Left ventricle myocardium inferior (tissue), 1 donor: ENCODE measurements around the gene NT5C1B. TPM values are rescaled to one million over a fixed set of nuclear protein-coding genes. Genes with fewer than 3 reads are reported as not detected.

ENCODE experiments used
- DNase-seq: peaks from one replicate; pipeline ENCODE4 v3.0.0-alpha.2; 2020
- H3K27ac ChIP-seq: fragments of 200-600 bp; replicated peaks from 2 replicates; pipeline ENCODE4 v1.8.0; 2021
- H3K27me3 ChIP-seq: fragments of 200-600 bp; 2 replicates; pipeline ENCODE4 v1.8.0; 2021; ENCODE audit warnings: low read depth
- H3K36me3 ChIP-seq: fragments of 200-600 bp; 2 replicates; pipeline ENCODE4 v1.8.0; 2021
- H3K4me1 ChIP-seq: fragments of 200-600 bp; 2 replicates; pipeline ENCODE4 v1.8.0; 2021
- H3K4me3 ChIP-seq: fragments of 200-600 bp; 2 replicates; pipeline ENCODE4 v1.8.0; 2021; ENCODE audit warnings: mild to moderate bottlenecking, moderate library complexity
- H3K9me3 ChIP-seq: fragments of 200-600 bp; replicated peaks from 2 replicates; pipeline ENCODE4 v1.8.0; 2021
- CTCF ChIP-seq: fragments of 200-600 bp; IDR thresholded peaks from 2 replicates; pipeline ENCODE4 v1.8.0; 2021; ENCODE audit warnings: antibody characterized with exemption, mild to moderate bottlenecking, borderline replicate concordance
- intact Hi-C: fragments of 100-400 bp; cut with micrococcal nuclease; formaldehyde crosslinking; loops from one replicate; pipeline ENCODE4 v1.11.0; 2022
- total RNA-seq: library from RNA; stranded (reverse); fragmentation: NEBNext Ultra II Directional; extraction: Animal tissue kit (Norgen Biotek cat#: 25700); gene quantifications from one replicate; pipeline ENCODE4 v1.2.1, GENCODE V29; 2021
- donor health status: DM: no; HTN: yes; CAD: no; lungs with severe emphysema.

NT5C1B gene
- total RNA-seq, 1 donor from 2014 or later, result not detected

GRCh38 chr2:18626958-18627650, 37.7 kb upstream of the NT5C1B start:
- intact Hi-C loops, result no loop called here
- no peak for DNase-seq

GRCh38 chr2:18626256-18626668, 36.9 kb upstream of the NT5C1B start:
- DNase-seq, result no peak
- H3K9me3 ChIP-seq, result no peaks in the 10 kb centered on the region
- peaks cover 10% of the 10 kb centered on the region for H3K4me1 ChIP-seq
- H3K27me3 ChIP-seq, result no peaks in the 10 kb centered on the region
- intact Hi-C loops, result no loop called here
- TF ChIP-seq CTCF, result no peak
- no peak overlapping the region for H3K4me3 ChIP-seq
- H3K27ac ChIP-seq, result peak overlapping the region; percentile 41
- no peaks in the 10 kb centered on the region for H3K36me3 ChIP-seq

More at GRCh38 chr2:18626958-18627650, 37.7 kb upstream of the NT5C1B start:
- no peak overlapping the region for H3K4me3 ChIP-seq
- peak overlapping the region; percentile 41 for H3K27ac ChIP-seq
- H3K9me3 ChIP-seq, result peaks cover 2% of the 10 kb centered on the region
- TF ChIP-seq CTCF, result no peak
- no peaks in the 10 kb centered on the region for H3K36me3 ChIP-seq
- H3K27me3 ChIP-seq, result no peaks in the 10 kb centered on the region
- peaks cover 8% of the 10 kb centered on the region for H3K4me1 ChIP-seq

GRCh38 chr2:18625563-18625962, 36.2 kb upstream of the NT5C1B start:
- no peaks in the 10 kb centered on the region for H3K36me3 ChIP-seq
- TF ChIP-seq CTCF, result no peak
- H3K4me3 ChIP-seq, result no peak overlapping the region
- H3K4me1 ChIP-seq, result peaks cover 12% of the 10 kb centered on the region
- DNase-seq, result no peak
- no peaks in the 10 kb centered on the region for H3K9me3 ChIP-seq
- H3K27ac ChIP-seq, result peak overlapping the region; percentile 41
- intact Hi-C loops, result no loop called here
- no peaks in the 10 kb centered on the region for H3K27me3 ChIP-seq

- intact Hi-C loops, result no loop called here
- DNase-seq, result no peak
- H3K27ac ChIP-seq, result no peak overlapping the region
- H3K4me3 ChIP-seq, result no peak overlapping the region
- peaks cover 8% of the 10 kb centered on the region for H3K4me1 ChIP-seq
- H3K9me3 ChIP-seq, result no peaks in the 10 kb centered on the region
- no peaks in the 10 kb centered on the region for H3K27me3 ChIP-seq
- no peak for TF ChIP-seq CTCF
- no peaks in the 10 kb centered on the region for H3K36me3 ChIP-seq
Observed at GRCh38 chr2:18623782-18624181, 34.4 kb upstream of the NT5C1B start.

- intact Hi-C loops, result no loop called here
- no peak for TF ChIP-seq CTCF
- H3K36me3 ChIP-seq, result no peaks in the 10 kb centered on the region
- peaks cover 5% of the 10 kb centered on the region for H3K4me1 ChIP-seq
- no peaks in the 10 kb centered on the region for H3K27me3 ChIP-seq
- H3K27ac ChIP-seq, result peak overlapping the region; percentile 35
- no peak for DNase-seq
- H3K9me3 ChIP-seq, result no peaks in the 10 kb centered on the region
- no peak overlapping the region for H3K4me3 ChIP-seq
Observed at GRCh38 chr2:18620867-18621632, 31.7 kb upstream of the NT5C1B start.
